ENCODE data around the gene ADGRL3.

ADGRL3 gene

DNA sequence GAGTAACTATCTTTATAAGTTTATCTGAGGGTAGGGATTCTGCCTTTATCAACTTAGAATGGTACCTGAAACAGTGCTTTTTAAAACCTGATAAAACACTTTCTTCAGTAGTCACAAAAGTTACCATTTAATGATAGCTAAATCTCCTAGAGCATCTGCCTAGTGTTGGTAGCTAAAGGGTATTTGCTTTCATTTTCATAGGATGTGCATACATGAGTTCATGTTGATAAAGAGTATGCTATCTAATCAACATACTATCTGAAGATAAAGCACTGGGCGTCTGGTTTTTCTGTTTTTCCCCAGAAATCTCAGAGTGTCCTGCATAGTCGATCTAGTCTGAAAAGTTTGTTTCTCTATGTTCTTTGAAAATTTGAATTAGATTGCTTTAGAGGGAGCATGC is 75.1 kb downstream of the ADGRL3 start:
- DNase-seq (ENCODE audit: low read depth in 1 of 2, low spot score in 1 of 2): no peak

DNA sequence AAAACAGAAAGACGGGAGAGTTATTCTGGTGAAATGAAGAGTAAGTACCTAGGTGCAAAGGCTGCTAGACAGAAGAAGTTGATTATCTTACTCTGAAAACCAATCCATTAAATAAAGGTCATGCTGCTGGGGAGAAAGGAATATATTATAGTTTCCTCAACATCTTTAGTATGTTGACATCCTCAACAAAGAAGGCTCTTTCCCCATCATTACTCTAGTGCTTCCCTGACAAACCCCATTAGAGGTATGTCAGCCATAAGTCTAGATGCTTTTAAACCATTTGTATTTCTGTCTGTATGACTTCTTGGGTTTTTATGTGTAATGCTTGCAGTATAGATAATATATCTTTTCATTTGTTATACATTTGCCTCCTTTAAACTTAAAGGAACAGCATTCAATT is 75.9 kb downstream of the ADGRL3 start:
- DNase-seq (ENCODE audit: low read depth in 1 of 2, low spot score in 1 of 2): no peak

DNA sequence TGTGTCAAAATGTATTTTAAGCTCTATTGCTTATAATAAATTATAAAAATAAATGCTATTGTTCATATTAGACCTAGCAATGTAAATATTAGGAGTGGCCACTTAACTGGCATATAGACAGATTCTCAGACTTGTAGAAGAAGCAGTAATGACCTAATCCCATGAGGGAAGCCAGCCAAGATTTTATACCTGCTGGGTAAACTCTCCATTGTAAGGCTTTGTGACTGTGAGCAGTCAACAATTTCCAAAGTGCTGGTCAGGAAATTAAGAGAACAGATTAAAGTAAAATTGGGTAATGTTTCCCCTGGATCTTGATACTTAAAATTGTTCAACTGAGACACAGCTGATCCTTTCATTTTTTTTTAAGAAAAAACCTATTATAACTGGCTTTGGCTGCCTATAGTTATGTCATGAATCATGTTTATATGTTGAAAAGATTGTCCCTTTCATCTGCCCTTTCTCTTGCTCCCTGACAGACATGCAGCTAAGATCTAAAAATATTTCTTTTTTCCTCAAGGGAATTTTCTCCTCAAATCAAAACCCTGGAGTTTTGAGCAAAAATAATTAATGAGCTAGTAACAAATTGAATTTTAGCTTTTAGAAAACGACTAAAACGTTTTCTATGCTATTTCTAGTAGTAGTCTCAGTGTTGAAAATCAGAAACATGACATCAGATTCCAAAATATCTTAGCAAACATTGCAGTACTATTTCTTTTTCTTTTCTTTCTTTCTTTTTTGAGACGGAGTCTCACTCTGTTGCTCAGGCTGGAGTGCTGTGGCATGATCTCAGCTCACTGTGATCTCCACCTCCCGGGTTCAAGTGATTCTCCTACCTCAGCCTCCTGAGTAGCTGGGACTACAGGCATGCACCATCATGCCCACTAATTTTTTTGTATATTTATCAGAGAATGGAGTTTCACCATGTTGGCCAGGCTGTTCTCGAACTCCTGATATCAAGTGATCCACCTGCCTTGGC is 77.9 kb downstream of the ADGRL3 start:
- DNase-seq (ENCODE audit: low read depth in 1 of 2, low spot score in 1 of 2): no peak

DNA sequence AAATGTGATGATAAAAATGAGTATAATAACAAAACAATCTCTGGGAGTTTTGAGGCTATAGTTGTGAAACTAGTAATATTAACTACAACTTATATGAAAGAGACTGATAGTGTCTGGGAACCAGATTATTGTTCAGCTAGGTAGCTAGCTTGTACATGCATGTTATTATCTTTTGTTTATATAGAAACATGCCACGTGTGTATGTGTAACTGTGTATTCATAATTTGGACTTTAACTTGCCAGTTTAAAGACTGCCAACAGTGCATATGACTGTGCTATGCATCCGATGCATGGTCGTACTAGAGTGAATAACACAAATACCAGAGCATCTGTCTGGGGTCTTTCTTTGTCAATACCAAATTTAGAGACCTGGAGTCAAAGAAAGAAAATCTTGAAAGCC is 92.2 kb downstream of the ADGRL3 start:
- DNase-seq (ENCODE audit: low read depth in 1 of 2, low spot score in 1 of 2): no peak

DNA sequence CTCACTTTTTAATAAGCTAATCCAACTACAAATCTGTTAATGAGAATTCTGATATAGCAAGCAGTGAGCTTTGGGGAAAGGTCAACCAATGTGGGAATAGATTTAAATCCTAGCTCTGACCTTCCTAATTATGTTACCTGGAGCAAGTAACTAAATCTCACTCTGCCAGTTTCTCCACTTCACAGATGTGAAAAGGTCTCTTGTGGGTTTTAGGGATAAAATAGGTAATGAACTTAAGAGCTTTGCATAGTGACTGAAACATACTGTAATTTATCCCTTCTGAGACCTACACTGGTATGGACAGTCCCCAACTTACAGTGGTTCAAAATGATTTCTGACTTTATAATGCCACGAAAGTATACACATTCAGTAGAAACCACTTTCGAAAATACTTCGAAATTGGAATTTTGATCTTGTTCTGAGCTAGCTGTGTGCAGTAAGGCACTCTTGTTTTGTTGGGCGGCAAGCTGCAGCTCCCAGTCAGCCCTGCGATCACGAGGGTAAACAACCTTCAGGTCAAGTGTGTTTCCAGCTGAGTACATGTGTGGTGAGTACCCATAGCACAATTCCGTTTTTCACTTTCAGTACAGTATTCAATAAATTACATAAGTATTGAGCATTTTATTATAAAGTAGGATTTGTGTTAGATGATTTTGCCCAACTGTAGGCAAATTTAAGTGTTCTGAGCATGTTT is 93.7 kb downstream of the ADGRL3 start:
- DNase-seq (ENCODE audit: low read depth in 1 of 2, low spot score in 1 of 2): no peak

DNA sequence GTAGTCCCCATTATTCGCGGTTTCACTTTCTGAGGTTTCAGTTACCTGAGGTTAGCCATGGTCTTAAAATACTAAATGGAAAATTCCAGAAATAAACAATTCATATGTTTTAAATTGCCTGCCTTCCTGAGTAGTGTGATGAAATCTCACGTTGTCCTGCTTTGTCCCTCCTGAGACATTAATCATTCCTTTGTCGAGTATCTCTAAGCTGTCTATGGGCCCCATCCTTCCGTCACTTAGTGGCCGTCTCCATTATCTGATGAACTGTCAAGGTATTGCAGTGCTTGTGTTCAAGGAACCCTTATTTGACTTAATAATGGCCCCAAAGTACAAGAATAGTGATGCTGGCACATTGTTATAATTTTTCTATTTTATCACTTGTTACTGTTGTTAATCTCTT is 94.8 kb downstream of the ADGRL3 start:
- DNase-seq (ENCODE audit: low read depth in 1 of 2, low spot score in 1 of 2): no peak

DNA sequence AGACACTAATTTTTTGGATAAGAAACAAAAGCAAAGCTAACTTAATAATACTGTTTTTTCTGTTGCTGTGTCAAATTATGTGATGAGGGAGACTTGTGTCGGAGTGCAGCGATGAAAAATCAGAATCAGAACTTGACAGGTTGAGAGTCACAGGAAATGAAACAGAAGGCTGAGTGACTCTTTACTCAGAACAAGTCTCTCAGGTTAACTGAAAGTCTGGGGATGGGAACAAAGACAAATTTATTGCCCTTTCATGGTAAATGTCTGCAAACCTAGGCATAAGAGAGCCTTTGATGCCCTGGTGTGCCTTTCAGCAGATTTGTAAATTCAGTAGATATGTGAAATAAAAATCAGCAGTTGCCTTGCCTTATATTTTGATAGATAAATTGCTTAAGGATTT is 96.0 kb downstream of the ADGRL3 start:
- DNase-seq (ENCODE audit: low read depth in 1 of 2, low spot score in 1 of 2): no peak

DNA sequence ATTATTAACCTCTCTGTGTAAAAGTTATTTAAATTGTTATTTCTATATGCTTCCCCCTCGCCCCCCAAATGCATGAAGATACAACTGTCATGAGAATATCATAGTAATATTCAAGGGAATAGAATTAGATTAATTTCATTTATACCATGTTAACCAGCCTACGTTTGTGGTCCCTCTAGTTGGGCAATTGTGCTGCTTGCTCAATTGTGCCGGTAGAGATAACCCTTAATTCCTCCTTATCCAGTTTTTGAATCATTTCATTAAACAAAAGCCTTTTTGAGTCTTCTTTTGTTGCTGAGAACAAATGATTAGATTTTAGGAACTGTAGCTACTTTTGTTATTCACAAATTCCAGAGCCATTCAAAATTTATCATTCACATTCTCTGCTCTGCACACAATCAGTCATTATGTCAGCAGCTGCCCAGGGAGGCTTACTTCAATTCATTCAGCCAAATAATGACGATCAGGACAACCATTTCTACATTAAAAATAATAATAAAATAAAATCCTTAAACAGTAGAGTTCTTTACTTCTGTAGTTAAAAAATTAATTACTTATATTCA is 98.1 kb downstream of the ADGRL3 start:
- no peak for DNase-seq (ENCODE audit: low read depth in 1 of 2, low spot score in 1 of 2)

DNA sequence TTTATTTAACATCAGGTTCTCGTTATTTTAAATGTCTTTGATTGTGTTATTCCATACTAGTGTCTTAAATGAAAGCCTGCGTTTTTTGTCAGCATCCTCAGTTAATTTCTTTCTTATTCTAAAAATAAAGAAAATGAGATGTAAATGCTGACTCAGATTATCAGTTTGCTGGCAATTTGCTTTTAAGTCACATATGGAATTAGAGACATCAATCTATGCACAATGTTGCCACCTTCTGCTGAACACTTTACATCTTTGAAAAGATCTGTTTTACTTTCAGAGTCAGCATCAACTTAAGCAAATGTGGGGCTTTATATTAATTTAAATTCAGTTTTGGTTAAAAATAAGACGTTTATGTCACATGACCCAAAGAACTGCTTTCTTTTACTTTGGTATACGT is 99.2 kb downstream of the ADGRL3 start:
- DNase-seq (ENCODE audit: low read depth in 1 of 2, low spot score in 1 of 2): no peak

DNA sequence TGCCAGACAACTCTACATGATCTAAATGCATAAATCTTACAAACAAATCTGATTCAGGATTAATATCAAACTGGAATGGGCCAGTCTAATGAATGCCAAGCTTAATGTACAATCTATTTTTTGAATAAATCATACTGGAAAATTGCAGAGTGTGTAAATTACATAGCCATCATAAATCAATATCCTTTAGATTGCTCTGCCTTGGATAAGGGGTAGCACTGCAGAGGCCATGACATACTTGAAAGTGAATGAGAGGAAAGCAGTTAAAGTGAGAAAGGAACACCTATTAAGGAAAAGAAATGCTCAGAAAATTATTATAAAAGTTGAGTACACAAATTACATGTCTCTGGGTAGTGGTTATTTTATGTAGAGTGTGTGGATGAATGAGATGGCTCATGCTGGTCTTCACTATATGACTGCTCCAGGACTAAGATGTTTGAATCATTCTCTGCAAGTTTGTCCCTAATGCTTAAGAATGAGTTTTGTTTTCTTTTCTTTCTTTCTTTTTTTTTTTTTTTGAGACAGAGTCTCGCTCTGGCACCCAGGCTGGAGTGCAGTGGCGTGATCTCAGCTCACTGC is 100.2 kb downstream of the ADGRL3 start:
- DNase-seq (ENCODE audit: low read depth in 1 of 2, low spot score in 1 of 2): no peak

DNA sequence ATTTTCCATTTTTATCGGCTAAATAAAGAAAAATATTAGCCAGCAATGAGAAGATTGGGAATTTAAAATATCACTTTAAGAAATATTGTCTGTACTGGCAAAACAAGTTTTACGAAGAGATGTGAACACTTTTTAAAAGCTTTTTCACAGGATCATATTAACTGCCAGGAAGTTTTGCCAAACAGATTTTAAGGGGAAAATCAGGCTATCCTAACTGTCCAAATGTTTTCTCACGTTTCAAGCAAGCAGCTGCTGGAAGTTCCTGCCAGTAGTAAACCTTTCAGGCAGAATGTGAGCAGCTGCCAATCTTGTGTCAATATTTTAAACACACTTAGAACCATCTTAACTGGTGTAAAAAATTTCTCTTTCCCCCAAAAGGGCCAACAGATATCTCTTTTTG is 101.1 kb downstream of the ADGRL3 start:
- DNase-seq (ENCODE audit: low read depth in 1 of 2, low spot score in 1 of 2): no peak

DNA sequence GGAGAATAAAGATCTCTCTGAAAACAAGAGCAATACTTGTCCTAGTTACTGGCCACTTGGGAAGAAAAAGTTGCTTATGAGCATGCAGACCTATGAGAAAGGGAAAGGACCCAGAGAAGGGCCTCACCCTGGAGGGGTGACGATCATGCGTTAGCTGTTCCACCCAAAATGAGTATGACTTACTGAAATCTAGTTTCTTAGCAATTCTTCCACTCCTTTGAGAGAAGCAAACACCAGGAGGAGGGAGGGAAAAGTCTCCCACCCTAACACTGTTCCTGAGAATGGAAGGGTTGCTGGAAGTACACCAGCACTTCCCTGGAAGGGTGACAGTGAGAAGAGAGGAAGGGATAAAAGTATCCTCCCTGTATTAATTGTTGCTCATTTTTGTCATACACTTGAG is 107.9 kb downstream of the ADGRL3 start:
- DNase-seq (ENCODE audit: low read depth in 1 of 2, low spot score in 1 of 2): no peak

DNA sequence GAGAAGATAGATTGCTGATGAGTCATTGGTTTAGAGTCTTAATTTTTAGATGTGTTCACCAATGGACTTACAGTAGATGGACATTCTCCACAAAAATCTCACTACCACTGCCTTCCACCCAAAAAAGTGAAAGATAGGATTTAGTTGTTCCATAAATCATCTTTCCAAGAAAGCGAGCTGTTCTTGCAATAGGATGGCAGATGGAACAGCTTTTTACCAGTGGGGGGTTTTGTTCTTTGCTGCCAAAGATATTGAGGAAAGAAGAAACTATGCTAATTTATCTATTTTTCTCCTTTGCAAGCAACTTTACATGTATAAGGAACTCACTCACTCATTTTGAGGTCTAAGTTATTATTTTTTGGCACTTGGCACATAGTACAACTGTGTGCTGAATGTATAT is 109.5 kb downstream of the ADGRL3 start:
- DNase-seq (ENCODE audit: low read depth in 1 of 2, low spot score in 1 of 2): no peak

DNA sequence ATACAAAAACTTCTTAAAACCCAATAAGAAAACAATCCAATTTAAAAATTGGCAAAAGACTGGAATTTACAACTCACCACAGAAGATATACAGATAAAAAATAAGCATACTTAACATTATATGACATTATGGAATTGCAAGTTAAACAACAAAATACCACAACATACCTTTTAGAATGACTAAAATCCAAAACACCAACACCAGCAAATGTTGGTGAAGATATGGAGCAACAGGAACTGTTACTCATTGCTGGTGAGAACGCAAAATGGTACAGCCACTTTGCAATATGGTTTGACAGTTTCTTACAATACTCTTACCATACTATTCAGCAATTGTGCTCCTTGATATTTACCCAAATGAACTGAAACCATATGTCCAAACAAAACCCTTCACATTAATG is 112.4 kb downstream of the ADGRL3 start:
- DNase-seq (ENCODE audit: low read depth in 1 of 2, low spot score in 1 of 2): no peak

DNA sequence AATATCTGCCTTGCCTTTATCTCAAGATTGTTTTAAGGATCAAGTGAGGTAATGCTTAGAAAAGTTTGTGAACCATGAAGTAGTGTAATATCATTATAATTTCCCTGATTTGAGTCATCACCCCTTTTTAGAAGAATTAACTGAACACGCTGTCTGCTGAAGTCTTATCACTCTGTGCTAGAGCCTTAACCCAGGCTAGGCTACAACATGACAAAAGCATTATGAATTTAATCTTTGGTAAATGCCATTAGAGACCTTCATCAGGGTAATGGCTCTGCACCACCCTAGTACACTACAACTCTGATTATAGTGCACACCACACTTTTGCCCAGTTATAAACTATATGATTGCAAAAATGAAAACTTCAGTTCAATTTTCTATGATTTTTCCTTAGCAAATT is 118.3 kb downstream of the ADGRL3 start:
- no peak for DNase-seq (ENCODE audit: low read depth in 1 of 2, low spot score in 1 of 2)

DNA sequence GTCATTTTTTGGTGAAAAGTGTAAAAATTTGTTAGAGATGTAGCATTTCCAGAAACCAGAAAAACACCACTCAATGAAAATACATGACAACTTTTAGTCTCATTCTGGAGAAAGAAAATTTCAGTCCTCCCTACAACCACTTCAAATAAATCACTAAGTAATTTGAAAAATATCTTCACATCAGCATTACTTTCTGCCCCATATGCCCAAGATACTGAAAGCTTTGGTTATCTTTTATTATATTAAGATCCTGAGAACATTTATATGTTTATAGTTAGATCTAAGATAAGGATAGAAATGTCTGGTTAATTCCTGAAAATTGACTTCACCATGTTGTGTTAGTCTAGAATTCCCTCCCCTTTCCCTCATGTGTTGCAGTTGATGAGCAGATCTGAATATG is 119.0 kb downstream of the ADGRL3 start:
- DNase-seq (ENCODE audit: low read depth in 1 of 2, low spot score in 1 of 2): no peak

DNA sequence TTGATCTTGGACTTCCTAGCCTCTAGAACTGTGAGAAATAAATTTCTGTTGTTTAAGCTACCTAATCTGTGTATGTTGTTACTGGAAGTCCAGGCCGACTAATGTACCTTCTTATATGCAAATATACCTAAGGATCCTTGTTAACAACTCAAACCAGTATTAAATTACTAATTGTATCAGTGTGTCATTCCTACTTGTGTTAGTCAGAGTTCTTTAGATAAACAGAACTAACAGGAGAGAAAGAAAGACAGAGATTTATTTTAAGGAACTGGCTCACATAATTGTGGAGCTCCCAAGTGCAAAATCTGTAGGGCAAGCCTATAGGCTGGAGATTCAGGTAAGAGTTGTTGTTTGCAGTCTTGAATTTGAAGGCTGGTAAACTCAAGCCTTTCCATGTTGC is 120.0 kb downstream of the ADGRL3 start:
- DNase-seq (ENCODE audit: low read depth in 1 of 2, low spot score in 1 of 2): no peak

DNA sequence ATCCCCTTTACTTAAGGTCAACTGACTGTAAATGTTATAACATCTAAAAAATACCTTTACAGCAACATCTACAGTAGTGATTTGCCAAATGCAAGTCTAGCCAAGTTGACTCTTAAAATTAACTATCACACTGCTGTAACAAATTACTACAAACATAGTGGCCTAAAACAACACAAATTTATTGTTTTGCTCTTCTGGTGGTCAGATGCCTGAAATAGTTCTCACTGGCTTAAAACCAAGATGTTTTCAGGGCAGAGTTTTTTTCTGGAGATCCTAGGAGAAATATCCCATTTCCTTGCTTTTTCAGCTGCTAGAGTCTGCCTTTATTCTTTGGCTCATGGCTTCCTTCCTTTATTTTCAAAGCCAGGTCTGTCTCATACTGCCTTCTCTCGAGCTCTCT is 120.5 kb downstream of the ADGRL3 start:
- DNase-seq (ENCODE audit: low read depth in 1 of 2, low spot score in 1 of 2): no peak

DNA sequence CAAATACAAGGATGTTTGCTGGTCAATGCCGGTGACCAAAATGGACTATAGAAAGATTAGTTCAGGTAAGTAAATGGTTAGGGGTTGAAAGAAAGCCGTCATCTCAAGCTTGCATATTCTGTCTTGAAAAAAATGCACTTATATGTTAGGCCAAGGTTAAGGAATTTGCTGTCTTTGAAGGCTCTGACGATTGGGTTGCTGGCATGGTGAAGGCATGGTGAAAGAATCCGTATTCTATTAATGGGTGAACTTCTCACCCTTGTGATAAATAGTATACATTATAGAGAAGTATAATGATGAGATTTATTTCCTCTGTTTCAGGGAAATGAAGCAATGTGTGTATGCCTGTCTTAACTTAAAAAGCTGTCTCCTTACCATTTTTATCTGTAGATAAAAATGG is 132.6 kb downstream of the ADGRL3 start:
- DNase-seq (ENCODE audit: low read depth in 1 of 2, low spot score in 1 of 2): no peak

DNA sequence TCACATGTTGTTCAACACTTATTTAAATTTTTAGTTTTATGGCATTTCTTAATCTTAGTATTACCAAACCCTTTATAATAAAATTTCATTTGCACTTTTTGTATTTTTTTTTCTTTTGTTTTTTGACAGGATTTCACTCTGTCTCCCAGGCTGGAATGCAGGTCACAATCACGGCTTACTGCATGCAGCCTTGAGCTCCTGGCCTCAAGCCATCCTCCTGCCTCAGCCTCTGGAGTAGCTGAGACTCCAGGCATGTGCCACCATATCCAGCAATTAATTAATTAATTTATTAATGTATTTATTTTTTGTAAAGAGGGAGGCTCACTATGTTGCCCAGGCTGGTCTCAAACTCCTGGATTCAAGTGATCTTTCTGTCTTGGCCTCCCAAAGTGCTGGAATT is 133.4 kb downstream of the ADGRL3 start:
- DNase-seq (ENCODE audit: low read depth in 1 of 2, low spot score in 1 of 2): no peak

DNA sequence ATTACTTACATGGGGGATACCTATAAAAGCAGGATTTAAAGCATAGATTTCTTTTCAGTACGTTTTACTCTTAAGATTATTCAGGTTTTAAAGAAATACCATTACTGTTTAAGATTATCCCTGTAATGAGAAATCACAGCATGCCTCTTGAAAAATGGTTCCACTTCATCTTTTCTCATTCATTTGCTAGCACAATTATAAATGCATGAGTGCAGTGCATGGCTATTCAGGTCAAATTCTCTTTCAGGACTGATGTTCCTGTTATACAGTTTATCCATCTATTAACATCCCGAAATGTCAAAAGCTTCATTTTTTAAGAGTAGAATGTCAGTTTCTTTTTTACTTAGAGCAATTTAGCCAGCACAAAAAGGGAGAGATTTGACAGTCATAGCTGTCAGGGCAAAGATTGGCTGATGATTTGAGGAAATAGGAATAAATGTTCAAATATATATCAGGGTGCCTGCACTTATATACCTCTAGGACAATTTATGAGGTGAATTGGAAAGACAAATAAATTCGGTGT is 135.2 kb downstream of the ADGRL3 start:
- DNase-seq (ENCODE audit: low read depth in 1 of 2, low spot score in 1 of 2): no peak

DNA sequence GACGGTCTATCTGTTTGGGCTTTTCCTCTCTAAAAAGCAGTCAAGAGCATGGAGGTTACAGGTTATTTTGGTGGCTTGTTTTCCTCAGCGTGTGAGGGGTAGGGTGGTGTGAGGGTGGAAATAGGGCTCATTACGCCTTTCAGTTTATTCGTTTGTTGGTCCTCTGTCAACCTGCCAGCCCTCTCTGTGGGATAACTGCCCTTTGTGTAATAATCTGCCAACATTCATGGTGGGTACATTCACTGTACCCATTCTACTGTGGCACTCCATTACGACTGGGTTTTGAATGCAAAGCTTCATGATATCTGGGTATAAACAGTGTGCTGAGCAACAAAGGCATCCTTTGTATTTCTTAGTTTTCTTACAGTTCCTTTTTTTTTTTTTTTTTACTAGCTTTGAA is 136.4 kb downstream of the ADGRL3 start:
- DNase-seq (ENCODE audit: low read depth in 1 of 2, low spot score in 1 of 2): no peak

Data from activated T-helper 1 cell treated with anti-CD3 and anti-CD28 coated beads, Interleukin-2, amount 50 U/mL, for 16 hours (primary cell).